ENCODE data around the gene CORO2B. TPM values are rescaled to one million over a fixed set of nuclear protein-coding genes. Genes with fewer than 3 reads are reported as not detected.

Gene CORO2B
- total and polyA plus RNA-seq, 2 of the 4 experiments (the other 2 are of a cell fraction): 9.3 to 39.3 TPM

DNA sequence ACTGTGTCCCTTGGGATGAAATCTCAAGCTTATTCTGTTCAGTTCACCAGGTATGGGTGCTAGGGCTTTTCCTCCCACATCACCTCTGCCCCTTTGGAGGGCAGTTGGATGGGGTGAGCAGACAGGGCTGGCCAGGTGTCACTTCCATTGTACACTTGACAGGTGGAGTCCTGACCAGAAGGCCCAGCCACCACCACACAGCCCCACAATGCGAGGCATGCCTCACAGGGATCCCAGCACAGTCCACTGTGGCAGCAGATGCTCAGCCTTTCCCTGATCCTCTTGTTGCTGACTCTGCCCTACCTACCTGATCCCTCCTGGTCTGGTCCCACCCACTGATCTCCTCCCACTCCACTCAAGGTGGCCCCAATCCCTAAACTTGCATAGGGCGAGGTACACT is 153.7 kb downstream of the CORO2B start:
- no peaks in the 10 kb centered on the region for H3K79me1 ChIP-seq (ENCODE audit: low read depth in 1 of 2, low read length in 2 of 2)
- no peaks in the 10 kb centered on the region for H3K9me3 ChIP-seq (ENCODE audit: control insufficient read depth, insufficient read depth, low read length)
- dilution Hi-C loops (cut with HindIII; ENCODE audit: low sequenced_read_pairs, unreplicated experiment) (no loop called here), intact Hi-C loops (cut with micrococcal nuclease) (loop anchor here (5.0 kb wide), 1 partner anchor 90 kb away; the partner anchor contains the start of gene ANP32A), in situ Hi-C loops (cut with MboI; ENCODE audit: low sequenced_read_pairs) (loop anchor here (5.0 to 10.0 kb wide), 2 partner anchors 62 to 145 kb away; no protein-coding TSS in a partner anchor)
- no peak overlapping the region for H3K23ac ChIP-seq (ENCODE audit: low read depth, low read length)
- H3K27ac ChIP-seq (ENCODE audit: insufficient read depth, low read length): no peak overlapping the region
- no peak overlapping the region for H2AFZ ChIP-seq (replicated peaks; ENCODE audit: low read length, poor library complexity)
- no peak overlapping the region for H2BK120ac ChIP-seq (ENCODE audit: low read depth, low read length)
- H2BK5ac ChIP-seq (ENCODE audit: low read depth, low read length, poor library complexity, severe bottlenecking): no peak overlapping the region
- H3K4me3 ChIP-seq (ENCODE audit: insufficient read depth, low read depth, low read length): no peak overlapping the region
- H3K4ac ChIP-seq (ENCODE audit: low read depth, low read length): no peak overlapping the region
- H3K14ac ChIP-seq (replicated peaks; ENCODE audit: low read depth, low read length): no peak overlapping the region
- no peak overlapping the region for H2AK9ac ChIP-seq (replicated peaks; ENCODE audit: low read depth, low read length, poor library complexity)
- H3K56ac ChIP-seq (ENCODE audit: extremely low read depth, insufficient read depth, low read length): no peak overlapping the region
- H3K4me2 ChIP-seq (ENCODE audit: low read depth, low read length): no peak overlapping the region
- H2AK5ac ChIP-seq (ENCODE audit: low read depth, low read length): no peak overlapping the region
- no peak overlapping the region for H4K5ac ChIP-seq (ENCODE audit: low read depth, low read length)
- no peak overlapping the region for H4K8ac ChIP-seq (ENCODE audit: low read depth in 2 of 2, low read length in 2 of 2)
- no peak overlapping the region for H2BK20ac ChIP-seq (ENCODE audit: low read depth, low read length)
- no peak for DNase-seq
- WGBS, 2 experiments (ENCODE audit: extremely low coverage in 2 of 2, insufficient read length in 1 of 2): 100% methylated on average over 2 of the region's 2 CpGs; no CpG with 5 or more reads in 1 of the 2 experiments
- ATAC-seq (ENCODE audit: low read depth): no peak
- H4K20me1 ChIP-seq (ENCODE audit: insufficient read depth, low read length): no peaks in the 10 kb centered on the region
- ChIA-PET CTCF (no interaction called here), POLR2A (ENCODE audit: unreplicated experiment) (interaction anchor here (0.6 kb wide), 1 partner anchor 139 kb away, joined by 4 read pairs; no protein-coding TSS in a partner anchor)
- no peaks in the 10 kb centered on the region for H3K36me3 ChIP-seq (ENCODE audit: control insufficient read depth, insufficient read depth, low read length)
- no TSS peak for BruUV-seq (replicated peaks)
- H3K9ac ChIP-seq (ENCODE audit: low read depth, low read length): no peak overlapping the region
- TF ChIP-seq NFE2L2 (IDR thresholded peaks at IDR 0.05; ENCODE audit: low read depth, low read length) (no peak), RCOR1 (IDR thresholded peaks at IDR 0.05; ENCODE audit: insufficient replicate concordance, low read length) (no peak), RFX5 (IDR thresholded peaks at IDR 0.05; ENCODE audit: low read depth, low read length) (no peak), MAFK (IDR thresholded peaks at IDR 0.05; ENCODE audit: low read depth, low read length) (no peak), CEBPB (IDR thresholded peaks at IDR 0.05; ENCODE audit: low read depth, low read length) (no peak), MAZ (IDR thresholded peaks at IDR 0.05; ENCODE audit: borderline replicate concordance, low read depth, low read length) (no peak)
- TF ChIP-seq, protein P1, sequence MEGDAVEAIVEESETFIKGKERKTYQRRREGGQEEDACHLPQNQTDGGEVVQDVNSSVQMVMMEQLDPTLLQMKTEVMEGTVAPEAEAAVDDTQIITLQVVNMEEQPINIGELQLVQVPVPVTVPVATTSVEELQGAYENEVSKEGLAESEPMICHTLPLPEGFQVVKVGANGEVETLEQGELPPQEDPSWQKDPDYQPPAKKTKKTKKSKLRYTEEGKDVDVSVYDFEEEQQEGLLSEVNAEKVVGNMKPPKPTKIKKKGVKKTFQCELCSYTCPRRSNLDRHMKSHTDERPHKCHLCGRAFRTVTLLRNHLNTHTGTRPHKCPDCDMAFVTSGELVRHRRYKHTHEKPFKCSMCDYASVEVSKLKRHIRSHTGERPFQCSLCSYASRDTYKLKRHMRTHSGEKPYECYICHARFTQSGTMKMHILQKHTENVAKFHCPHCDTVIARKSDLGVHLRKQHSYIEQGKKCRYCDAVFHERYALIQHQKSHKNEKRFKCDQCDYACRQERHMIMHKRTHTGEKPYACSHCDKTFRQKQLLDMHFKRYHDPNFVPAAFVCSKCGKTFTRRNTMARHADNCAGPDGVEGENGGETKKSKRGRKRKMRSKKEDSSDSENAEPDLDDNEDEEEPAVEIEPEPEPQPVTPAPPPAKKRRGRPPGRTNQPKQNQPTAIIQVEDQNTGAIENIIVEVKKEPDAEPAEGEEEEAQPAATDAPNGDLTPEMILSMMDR (conservative IDR thresholded peaks at IDR 0.05; ENCODE audit: low read depth, low read length): no peak
- TF ChIP-seq, protein P2, sequence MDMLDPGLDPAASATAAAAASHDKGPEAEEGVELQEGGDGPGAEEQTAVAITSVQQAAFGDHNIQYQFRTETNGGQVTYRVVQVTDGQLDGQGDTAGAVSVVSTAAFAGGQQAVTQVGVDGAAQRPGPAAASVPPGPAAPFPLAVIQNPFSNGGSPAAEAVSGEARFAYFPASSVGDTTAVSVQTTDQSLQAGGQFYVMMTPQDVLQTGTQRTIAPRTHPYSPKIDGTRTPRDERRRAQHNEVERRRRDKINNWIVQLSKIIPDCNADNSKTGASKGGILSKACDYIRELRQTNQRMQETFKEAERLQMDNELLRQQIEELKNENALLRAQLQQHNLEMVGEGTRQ (IDR thresholded peaks at IDR 0.05; ENCODE audit: low read depth, low read length): no peak
- no peak overlapping the region for H3K18ac ChIP-seq (ENCODE audit: low read depth, low read length)
- peaks cover 5% of the 10 kb centered on the region for H3K4me1 ChIP-seq (ENCODE audit: control insufficient read depth, insufficient read depth, low read length)
- H3K9me1 ChIP-seq (ENCODE audit: insufficient read depth, low read length): 0 out of 2 replicates have a peak, but pooled peaks cover 3% of the 10 kb centered on the region
- H2BK15ac ChIP-seq (ENCODE audit: low read depth, low read length): no peak overlapping the region
- H4K91ac ChIP-seq (ENCODE audit: insufficient read depth, low read depth, low read length): no peak overlapping the region
- H3K27me3 ChIP-seq (ENCODE audit: control insufficient read depth, insufficient read depth, low read length): peaks cover 19% of the 10 kb centered on the region
